ENCODE measurements around the gene SLC9A5. TPM values are rescaled to one million over a fixed set of nuclear protein-coding genes. Genes with fewer than 3 reads are reported as not detected.

Gene SLC9A5
- total RNA-seq, 1 donor from 2014 or later, result 2.8 TPM

DNA sequence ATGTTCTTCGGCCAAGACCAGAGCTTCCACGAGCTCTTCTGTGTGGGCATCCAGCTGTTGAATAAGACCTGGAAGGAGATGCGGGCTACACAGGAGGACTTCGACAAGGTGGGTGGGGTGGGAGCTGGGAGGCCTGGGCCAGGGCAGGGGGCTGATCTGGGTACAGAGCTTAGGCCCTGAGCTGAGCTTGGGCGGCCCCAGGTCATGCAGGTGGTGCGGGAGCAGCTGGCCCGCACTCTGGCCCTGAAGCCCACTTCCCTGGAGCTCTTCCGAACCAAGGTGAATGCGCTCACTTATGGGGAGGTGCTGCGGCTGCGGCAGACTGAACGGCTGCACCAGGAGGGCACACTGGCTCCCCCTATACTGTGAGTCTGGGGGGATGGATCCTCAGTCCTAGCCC, 46.4 kb upstream of the SLC9A5 start:
- intact Hi-C loops (cut with DNase I), result no loop called here
- Histone ChIP-seq H3K9me3 (no peaks in the 10 kb centered on the region), H3K4me3 (no peak overlapping the region), H3K4me1 (peaks cover 13% of the 10 kb centered on the region), H3K27ac (no peak overlapping the region), H3K27me3 (ENCODE audit: low read depth) (no peaks in the 10 kb centered on the region), H3K36me3 (peaks cover 50% of the 10 kb centered on the region)
- ATAC-seq (no peak), DNase-seq (no peak)
- TF ChIP-seq, protein P1, sequence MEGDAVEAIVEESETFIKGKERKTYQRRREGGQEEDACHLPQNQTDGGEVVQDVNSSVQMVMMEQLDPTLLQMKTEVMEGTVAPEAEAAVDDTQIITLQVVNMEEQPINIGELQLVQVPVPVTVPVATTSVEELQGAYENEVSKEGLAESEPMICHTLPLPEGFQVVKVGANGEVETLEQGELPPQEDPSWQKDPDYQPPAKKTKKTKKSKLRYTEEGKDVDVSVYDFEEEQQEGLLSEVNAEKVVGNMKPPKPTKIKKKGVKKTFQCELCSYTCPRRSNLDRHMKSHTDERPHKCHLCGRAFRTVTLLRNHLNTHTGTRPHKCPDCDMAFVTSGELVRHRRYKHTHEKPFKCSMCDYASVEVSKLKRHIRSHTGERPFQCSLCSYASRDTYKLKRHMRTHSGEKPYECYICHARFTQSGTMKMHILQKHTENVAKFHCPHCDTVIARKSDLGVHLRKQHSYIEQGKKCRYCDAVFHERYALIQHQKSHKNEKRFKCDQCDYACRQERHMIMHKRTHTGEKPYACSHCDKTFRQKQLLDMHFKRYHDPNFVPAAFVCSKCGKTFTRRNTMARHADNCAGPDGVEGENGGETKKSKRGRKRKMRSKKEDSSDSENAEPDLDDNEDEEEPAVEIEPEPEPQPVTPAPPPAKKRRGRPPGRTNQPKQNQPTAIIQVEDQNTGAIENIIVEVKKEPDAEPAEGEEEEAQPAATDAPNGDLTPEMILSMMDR (IDR thresholded peaks at IDR 0.05), result no peak

DNA sequence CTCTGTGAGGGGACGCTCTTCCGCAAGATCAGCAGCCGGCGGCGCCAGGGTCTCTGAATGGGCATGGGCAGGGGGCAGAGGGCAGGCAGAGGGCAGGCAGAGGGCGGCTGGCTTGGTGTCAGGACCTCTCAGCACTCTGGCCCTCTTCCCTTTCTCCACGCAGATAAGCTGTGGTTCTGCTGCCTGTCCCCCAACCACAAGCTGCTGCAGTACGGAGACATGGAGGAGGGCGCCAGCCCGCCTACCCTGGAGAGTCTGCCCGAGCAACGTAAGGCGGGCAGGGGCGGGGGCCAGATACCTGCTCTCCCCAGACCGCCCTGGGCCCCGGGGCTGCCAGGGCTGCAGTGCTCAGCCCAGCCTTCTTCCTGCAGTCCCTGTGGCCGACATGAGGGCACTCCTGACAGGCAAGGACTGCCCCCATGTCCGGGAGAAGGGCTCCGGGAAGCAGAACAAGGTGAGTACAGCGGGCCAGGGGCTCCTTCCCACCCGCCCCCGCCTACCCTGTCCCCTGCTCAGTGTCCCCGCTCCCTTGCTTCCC, 45.8 kb upstream of the SLC9A5 start:
- ATAC-seq (no peak), DNase-seq (no peak)
- intact Hi-C loops (cut with DNase I), result no loop called here
- Histone ChIP-seq H3K27ac (no peak overlapping the region), H3K36me3 (peaks cover 44% of the 10 kb centered on the region), H3K4me1 (peaks cover 12% of the 10 kb centered on the region), H3K9me3 (no peaks in the 10 kb centered on the region), H3K27me3 (ENCODE audit: low read depth) (no peaks in the 10 kb centered on the region), H3K4me3 (no peak overlapping the region)
- TF ChIP-seq, protein P1 (IDR thresholded peaks at IDR 0.05), result no peak

DNA sequence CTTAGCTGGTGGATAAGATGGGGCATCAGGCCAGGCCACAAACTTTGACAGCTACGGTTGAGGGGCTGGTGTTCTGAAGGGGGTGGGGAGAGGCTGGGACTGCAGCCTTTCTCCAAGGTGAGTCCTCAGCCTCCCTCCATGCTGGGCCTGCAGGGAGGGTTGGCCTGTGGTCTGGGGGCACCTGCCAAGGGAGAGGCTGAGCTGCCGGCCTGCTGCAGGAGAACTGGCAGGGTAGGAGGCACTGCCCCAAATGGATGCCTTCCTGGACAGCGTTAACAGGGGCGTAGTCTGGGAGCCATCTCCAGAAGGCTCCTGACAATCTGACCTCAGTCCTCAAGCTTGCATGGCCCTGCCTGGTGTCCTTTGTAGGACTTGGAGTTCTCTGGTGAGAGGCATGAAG, 44.7 kb upstream of the SLC9A5 start:
- H3K4me3 ChIP-seq, result no peak overlapping the region
- intact Hi-C loops (cut with DNase I), result no loop called here
- H3K36me3 ChIP-seq, result peaks cover 39% of the 10 kb centered on the region
- TF ChIP-seq, protein P1 (IDR thresholded peaks at IDR 0.05), result no peak
- DNase-seq, result no peak
- no peaks in the 10 kb centered on the region for H3K9me3 ChIP-seq
- H3K27ac ChIP-seq, result no peak overlapping the region
- no peaks in the 10 kb centered on the region for H3K27me3 ChIP-seq (ENCODE audit: low read depth)
- H3K4me1 ChIP-seq, result peaks cover 1% of the 10 kb centered on the region
- no peak for ATAC-seq

DNA sequence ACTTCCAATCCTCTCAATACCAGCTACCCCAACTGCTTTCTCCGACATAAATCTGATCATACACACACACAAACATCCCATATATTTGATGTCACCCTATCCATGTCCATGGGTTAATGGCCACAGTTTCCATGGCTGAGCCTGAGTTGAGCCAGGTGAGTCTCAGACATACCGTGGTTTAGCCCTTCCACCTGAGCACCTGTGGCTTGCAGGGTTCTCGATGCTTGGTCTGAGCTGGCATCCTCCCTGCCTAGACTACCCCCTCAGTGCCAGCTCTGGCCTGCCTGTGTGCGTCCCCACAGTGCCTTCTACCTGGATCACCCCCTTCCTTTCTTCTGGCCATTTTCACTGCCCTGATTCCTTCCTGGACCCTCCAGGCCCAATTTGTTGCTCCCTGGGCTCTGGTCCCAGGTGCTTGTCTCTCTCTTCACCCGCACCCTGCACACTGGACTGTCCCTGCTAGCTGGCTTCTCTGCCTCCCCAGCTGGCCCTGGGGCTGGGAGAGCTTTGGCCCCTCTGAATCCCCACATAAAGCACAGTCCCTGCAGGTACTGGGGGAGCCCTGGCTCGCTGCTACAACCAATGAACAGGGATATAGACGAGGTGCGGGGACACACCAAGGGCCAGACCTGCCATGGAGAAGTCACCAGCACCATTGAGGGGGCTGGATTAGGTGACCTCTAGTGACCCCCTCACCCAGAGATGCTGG, 42.5 kb upstream of the SLC9A5 start:
- Histone ChIP-seq H3K9me3 (no peaks in the 10 kb centered on the region), H3K27ac (no peak overlapping the region), H3K36me3 (peaks cover 30% of the 10 kb centered on the region), H3K4me1 (no peaks in the 10 kb centered on the region), H3K4me3 (no peak overlapping the region), H3K27me3 (ENCODE audit: low read depth) (no peaks in the 10 kb centered on the region)
- ATAC-seq (no peak), DNase-seq (no peak)
- TF ChIP-seq, protein P1 (IDR thresholded peaks at IDR 0.05), result no peak
- intact Hi-C loops (cut with DNase I), result no loop called here

DNA sequence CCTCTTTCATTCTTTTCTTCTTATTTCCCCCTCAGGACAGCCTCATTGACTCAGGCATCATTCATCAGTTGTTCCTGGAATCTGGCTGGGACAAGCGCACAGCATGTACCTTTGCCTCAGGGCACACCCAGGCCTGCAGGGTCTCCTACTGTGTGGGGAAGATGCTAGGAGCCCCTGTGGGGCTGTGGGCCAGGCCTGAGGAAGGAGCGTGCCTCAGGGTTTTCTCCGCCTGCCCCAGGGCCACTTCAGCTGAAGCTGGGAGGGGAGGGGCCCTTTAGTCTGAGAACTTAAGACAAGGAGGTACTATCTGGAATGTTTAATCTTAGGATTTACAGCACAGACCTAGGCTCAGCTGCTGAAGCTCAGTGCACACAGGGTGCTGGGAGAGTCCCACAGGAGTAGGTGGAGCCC, 41.9 kb upstream of the SLC9A5 start:
- Histone ChIP-seq H3K36me3 (peaks cover 25% of the 10 kb centered on the region), H3K27me3 (ENCODE audit: low read depth) (no peaks in the 10 kb centered on the region), H3K27ac (no peak overlapping the region), H3K4me3 (no peak overlapping the region), H3K4me1 (no peaks in the 10 kb centered on the region), H3K9me3 (no peaks in the 10 kb centered on the region)
- TF ChIP-seq, protein P1 (IDR thresholded peaks at IDR 0.05), result no peak
- ATAC-seq (no peak), DNase-seq (no peak)
- intact Hi-C loops (cut with DNase I), result no loop called here

Data from lower lobe of right lung (tissue), 2 donors.